Left ventricle myocardium inferior (tissue), 1 donor: ENCODE data around the gene TRIM42. TPM values are rescaled to one million over a fixed set of nuclear protein-coding genes. Genes with fewer than 3 reads are reported as not detected.

Experiments used
- DNase-seq: peaks from one replicate; pipeline ENCODE4 v3.0.0-alpha.2; 2020
- H3K27ac ChIP-seq: fragments of 200-600 bp; replicated peaks from 2 replicates; pipeline ENCODE4 v1.8.0; 2021
- H3K27me3 ChIP-seq: fragments of 200-600 bp; 2 replicates; pipeline ENCODE4 v1.8.0; 2021; ENCODE audit warnings: low read depth
- H3K36me3 ChIP-seq: fragments of 200-600 bp; 2 replicates; pipeline ENCODE4 v1.8.0; 2021
- H3K4me1 ChIP-seq: fragments of 200-600 bp; 2 replicates; pipeline ENCODE4 v1.8.0; 2021
- H3K4me3 ChIP-seq: fragments of 200-600 bp; 2 replicates; pipeline ENCODE4 v1.8.0; 2021; ENCODE audit warnings: mild to moderate bottlenecking, moderate library complexity
- H3K9me3 ChIP-seq: fragments of 200-600 bp; replicated peaks from 2 replicates; pipeline ENCODE4 v1.8.0; 2021
- intact Hi-C: fragments of 100-400 bp; cut with micrococcal nuclease; formaldehyde crosslinking; loops from one replicate; pipeline ENCODE4 v1.11.0; 2022
- total RNA-seq: library from RNA; stranded (reverse); fragmentation: NEBNext Ultra II Directional; extraction: Animal tissue kit (Norgen Biotek cat#: 25700); gene quantifications from one replicate; pipeline ENCODE4 v1.2.1, GENCODE V29; 2021
- TF ChIP-seq, protein P1 (sequence below): fragments of 200-600 bp; IDR thresholded peaks from 2 replicates; pipeline ENCODE4 v1.8.0; 2021; ENCODE audit warnings: antibody characterized with exemption, mild to moderate bottlenecking, borderline replicate concordance
- donor health status: DM: no; HTN: yes; CAD: no; lungs with severe emphysema.

The TRIM42 gene
- total RNA-seq, 1 donor from 2014 or later, result not detected

DNA sequence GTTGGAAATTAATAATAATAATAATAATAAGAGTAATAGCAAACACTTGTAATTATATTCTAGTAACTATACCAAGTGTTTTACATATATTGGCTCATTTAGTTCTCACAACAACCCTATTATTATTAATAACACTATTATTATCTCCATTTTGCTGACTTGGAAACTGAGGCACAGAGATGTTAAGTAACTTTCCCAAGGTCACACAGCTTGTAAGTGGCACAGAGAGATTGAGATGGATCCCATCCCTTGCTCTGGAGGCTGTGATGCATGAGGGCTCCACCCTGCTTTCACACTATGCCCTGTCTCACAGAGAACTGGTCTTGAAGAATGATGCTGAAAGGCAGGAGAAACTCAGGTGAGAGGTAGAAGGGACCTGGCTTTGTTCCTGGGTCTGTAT lies 31.9 kb downstream of the TRIM42 start:
- H3K27me3 ChIP-seq, result peaks cover 7% of the 10 kb centered on the region
- TF ChIP-seq, protein P1, sequence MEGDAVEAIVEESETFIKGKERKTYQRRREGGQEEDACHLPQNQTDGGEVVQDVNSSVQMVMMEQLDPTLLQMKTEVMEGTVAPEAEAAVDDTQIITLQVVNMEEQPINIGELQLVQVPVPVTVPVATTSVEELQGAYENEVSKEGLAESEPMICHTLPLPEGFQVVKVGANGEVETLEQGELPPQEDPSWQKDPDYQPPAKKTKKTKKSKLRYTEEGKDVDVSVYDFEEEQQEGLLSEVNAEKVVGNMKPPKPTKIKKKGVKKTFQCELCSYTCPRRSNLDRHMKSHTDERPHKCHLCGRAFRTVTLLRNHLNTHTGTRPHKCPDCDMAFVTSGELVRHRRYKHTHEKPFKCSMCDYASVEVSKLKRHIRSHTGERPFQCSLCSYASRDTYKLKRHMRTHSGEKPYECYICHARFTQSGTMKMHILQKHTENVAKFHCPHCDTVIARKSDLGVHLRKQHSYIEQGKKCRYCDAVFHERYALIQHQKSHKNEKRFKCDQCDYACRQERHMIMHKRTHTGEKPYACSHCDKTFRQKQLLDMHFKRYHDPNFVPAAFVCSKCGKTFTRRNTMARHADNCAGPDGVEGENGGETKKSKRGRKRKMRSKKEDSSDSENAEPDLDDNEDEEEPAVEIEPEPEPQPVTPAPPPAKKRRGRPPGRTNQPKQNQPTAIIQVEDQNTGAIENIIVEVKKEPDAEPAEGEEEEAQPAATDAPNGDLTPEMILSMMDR, result no peak
- intact Hi-C loops, result no loop called here
- no peak overlapping the region for H3K27ac ChIP-seq
- H3K4me1 ChIP-seq, result no peaks in the 10 kb centered on the region
- H3K9me3 ChIP-seq, result no peaks in the 10 kb centered on the region
- no peaks in the 10 kb centered on the region for H3K36me3 ChIP-seq
- no peak for DNase-seq
- H3K4me3 ChIP-seq, result no peak overlapping the region

DNA sequence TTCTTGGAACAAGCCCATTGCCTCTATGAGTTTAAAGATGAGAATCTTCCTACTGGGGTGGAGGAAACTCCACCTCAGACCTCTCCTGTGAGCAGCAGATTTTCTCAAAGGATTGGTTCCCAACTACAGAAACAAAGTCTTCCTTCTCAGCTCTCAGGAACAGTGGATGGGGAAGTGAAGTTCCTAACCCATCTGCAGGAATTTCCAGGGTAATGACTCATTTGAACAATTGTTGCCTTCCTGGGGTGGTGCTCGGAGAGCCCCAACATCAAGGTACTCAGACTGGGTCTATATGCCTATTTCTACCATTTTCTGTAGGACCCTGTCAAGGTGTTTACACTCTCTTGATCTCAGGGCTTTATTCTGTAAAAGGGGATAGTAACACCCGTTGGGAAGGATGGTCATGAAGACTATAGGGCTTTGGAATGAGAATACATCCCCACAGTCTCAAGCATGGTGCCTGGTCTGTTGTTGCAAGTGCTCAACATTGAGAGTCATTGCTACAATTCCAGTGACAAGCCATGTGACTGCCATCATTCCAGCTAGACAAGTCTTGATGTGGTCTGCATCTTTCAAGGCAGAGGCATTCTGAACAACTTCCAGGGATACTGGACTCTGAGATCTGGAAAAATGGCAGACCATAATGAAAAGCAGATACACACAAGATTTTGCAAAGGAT lies 33.0 kb downstream of the TRIM42 start:
- Histone ChIP-seq H3K27ac (no peak overlapping the region), H3K36me3 (no peaks in the 10 kb centered on the region), H3K9me3 (no peaks in the 10 kb centered on the region), H3K27me3 (peaks cover 7% of the 10 kb centered on the region), H3K4me3 (no peak overlapping the region), H3K4me1 (no peaks in the 10 kb centered on the region)
- TF ChIP-seq, protein P1, result no peak
- intact Hi-C loops, result no loop called here
- DNase-seq, result no peak

DNA sequence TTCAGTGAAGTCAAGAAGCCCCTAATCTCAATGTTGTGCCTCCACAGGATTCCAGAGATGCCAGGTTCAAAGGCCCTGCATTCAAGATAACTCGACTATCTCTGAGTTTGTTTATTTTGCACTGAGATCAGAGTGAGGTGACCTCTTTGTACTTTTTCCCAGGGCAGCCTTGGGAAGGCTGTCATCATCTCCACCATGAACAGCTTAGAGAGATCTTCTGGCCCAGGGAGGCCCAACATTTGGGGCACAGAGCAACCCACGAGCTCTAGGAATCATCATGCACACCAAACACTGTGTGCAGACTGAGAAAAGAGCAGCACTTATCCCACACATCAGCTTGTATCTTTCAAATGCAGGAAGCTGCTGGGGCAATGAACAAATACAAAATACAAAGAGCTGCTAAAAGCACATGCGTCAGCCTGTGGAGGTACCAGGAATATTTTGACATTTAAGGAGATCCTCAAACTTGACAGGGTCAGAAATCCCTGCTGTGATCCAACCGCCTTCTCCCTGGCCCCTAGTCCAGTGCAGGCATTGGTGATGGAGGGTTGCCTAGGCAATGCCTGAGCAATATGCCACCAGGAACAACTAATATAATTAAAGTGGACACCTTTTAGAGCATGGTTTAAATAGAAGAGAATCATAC lies 33.6 kb downstream of the TRIM42 start:
- no peaks in the 10 kb centered on the region for H3K36me3 ChIP-seq

DNA sequence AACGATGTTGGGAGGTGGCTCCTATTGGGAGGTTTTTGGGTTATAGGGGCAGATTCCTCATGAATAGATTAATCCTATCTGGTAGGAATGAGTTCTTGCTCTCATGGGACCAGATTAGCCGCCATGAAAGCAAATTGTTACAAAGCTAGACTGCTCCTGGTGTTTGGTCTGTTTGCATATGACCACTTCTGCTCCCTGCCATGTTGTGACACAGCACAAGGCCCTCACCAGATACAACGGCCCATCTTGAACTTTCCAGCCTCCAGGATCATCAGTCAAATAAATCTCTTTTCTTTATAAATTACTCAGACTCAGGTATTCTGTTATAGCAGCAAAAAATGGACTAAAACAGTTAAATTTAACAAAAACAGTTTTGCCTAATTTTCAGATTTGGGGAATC lies 34.4 kb downstream of the TRIM42 start:
- no peak for DNase-seq
- Histone ChIP-seq H3K36me3 (no peaks in the 10 kb centered on the region), H3K9me3 (no peaks in the 10 kb centered on the region), H3K4me1 (no peaks in the 10 kb centered on the region), H3K27ac (no peak overlapping the region), H3K4me3 (no peak overlapping the region), H3K27me3 (peaks cover 7% of the 10 kb centered on the region)
- intact Hi-C loops, result no loop called here
- TF ChIP-seq, protein P1, result no peak

More for the DNA sequence above, 33.6 kb downstream of the TRIM42 start:
- Histone ChIP-seq H3K27ac (no peak overlapping the region), H3K9me3 (no peaks in the 10 kb centered on the region), H3K4me1 (no peaks in the 10 kb centered on the region), H3K4me3 (no peak overlapping the region), H3K27me3 (peaks cover 7% of the 10 kb centered on the region)
- TF ChIP-seq, protein P1, result no peak
- intact Hi-C loops, result no loop called here
- no peak for DNase-seq

DNA sequence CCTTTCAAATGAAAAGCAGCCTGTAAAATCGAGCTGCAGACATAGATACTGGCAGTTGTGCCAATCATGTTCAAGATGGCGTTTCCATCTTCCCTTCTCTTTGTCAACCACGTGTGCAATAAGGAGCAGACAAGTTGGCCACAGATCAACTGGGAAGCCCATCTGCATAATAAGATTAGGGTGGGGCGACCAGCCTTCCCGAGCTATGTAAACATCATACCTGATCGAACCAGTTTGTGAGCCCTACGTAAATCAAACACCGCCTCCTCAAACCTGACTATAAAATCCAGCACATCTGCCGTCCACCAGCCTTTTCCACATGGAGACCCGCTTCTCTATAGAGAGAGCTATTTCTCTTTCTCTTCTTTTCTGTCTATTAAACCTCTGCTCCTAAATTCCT lies 37.2 kb downstream of the TRIM42 start:
- intact Hi-C loops, result no loop called here
- H3K27ac ChIP-seq, result no peak overlapping the region

More for the DNA sequence above, 37.2 kb downstream of the TRIM42 start:
- no peak for DNase-seq
- Histone ChIP-seq H3K4me1 (peaks cover 5% of the 10 kb centered on the region), H3K36me3 (no peaks in the 10 kb centered on the region), H3K4me3 (no peak overlapping the region), H3K9me3 (no peaks in the 10 kb centered on the region), H3K27me3 (peaks cover 2% of the 10 kb centered on the region)
- TF ChIP-seq, protein P1, result no peak
